Measurements from ENCODE around the gene ADGRG7. TPM values are rescaled to one million over a fixed set of nuclear protein-coding genes. Genes with fewer than 3 reads are reported as not detected.

The ADGRG7 gene
- total RNA-seq, 4 donors from 2014 or later = 1.8 to 18.3 (median 12.1) TPM

DNA sequence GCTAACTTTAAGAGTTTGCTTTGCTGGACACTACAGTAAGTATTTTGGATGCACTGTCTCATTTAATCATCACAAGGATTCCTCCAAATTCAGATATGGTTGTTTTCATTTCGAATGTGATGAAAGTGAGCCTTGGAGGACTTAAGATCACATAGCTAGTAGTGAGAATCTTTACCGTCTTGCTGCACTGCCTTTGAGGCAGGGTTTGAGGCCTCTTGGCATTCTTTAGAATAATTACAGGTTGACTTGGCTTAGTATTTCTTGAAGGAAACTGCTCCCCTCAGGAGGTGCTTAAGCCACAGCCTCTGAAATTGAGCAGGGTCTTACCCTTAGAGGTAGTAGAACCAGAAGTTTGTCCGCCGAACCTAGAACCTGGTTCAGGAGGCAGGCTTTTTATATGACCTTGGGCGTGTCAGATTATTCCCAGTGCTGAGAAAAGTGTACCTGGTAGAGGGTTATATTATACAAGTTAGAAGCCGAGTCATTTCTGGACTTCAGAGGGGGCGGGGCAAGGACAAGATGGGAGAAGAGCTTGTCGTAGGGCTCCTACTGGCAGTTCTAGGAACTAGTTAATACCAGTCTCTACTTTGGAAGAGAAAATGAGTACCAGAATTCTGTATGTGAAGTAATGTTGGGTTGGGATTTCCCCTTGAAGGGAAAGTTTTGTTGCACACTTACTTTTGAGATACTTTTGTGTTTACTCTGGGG, 101.0 kb downstream of the ADGRG7 start:
- Histone ChIP-seq H3K27ac (peak overlapping the region; percentile 96 to 100 (median 98)), H3K9me3 (no peaks in the 10 kb centered on the region), H3K4me1 (peaks cover 12 to 38% (median 19%) of the 10 kb centered on the region in 4 donors), H3K27me3 (peaks cover 15% of the 10 kb centered on the region), H3K4me3 (peak overlapping the region; percentile 82 to 97 (median 87)), H3K36me3 (peaks cover 0 to 10% (median 5%) of the 10 kb centered on the region in 4 donors)
- in situ Hi-C loops (cut with MboI; ENCODE audit: low pct_ligation_motif_present in 1 of 4, low pct_unique_long_range_greater_than_20kb in 1 of 4, low sequenced_read_pairs in 3 of 4) (no loop called here), intact Hi-C loops (cut with DNase I; ENCODE audit: low total_unique reads) (no loop called here)
- no peak for TF ChIP-seq EP300 (IDR thresholded peaks at IDR 0.05; ENCODE audit: low read depth)
- TF ChIP-seq, protein P1, sequence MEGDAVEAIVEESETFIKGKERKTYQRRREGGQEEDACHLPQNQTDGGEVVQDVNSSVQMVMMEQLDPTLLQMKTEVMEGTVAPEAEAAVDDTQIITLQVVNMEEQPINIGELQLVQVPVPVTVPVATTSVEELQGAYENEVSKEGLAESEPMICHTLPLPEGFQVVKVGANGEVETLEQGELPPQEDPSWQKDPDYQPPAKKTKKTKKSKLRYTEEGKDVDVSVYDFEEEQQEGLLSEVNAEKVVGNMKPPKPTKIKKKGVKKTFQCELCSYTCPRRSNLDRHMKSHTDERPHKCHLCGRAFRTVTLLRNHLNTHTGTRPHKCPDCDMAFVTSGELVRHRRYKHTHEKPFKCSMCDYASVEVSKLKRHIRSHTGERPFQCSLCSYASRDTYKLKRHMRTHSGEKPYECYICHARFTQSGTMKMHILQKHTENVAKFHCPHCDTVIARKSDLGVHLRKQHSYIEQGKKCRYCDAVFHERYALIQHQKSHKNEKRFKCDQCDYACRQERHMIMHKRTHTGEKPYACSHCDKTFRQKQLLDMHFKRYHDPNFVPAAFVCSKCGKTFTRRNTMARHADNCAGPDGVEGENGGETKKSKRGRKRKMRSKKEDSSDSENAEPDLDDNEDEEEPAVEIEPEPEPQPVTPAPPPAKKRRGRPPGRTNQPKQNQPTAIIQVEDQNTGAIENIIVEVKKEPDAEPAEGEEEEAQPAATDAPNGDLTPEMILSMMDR (IDR thresholded peaks at IDR 0.05) = peak; percentile 22 to 57 (median 28)
- TF ChIP-seq POLR2A (IDR thresholded peaks at IDR 0.05) = peak; percentile 52
- peak in 1 of 3 donors; percentile 57 for TF ChIP-seq POLR2AphosphoS5 (IDR thresholded peaks at IDR 0.05)
- DNase-seq = peak; percentile 77
- 10 to 20% methylated on average over 3 to 8 of the region's 8 CpGs for WGBS, 2 donors (ENCODE audit: low coverage in 1 of 2)

DNA sequence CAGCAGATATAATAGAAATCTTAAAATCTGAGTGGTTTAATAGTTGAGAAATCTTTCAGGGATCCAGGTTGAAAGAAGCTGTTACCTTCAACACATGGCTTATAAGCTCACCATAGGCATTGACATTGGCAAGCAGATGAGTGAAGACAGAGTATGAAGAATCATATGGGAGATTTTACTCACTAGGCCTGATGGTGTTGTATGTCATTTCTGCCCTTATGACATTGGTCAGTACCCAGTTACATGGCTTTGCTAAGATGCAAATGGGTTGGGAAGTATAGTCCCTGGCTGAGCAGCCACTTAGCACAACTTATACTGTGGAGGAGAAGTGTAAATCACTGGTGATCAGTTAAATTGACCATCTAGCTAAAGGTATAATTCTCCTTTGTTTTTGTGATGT, 105.8 kb downstream of the ADGRG7 start:
- Histone ChIP-seq H3K27me3 (no peaks in the 10 kb centered on the region), H3K9me3 (no peaks in the 10 kb centered on the region), H3K4me1 (peaks cover 12 to 55% (median 20%) of the 10 kb centered on the region in 4 donors), H3K4me3 (no peak overlapping the region), H3K27ac (no peak overlapping the region), H3K36me3 (peaks cover 0 to 20% (median 8%) of the 10 kb centered on the region in 4 donors)
- no peak for DNase-seq
- intact Hi-C loops (cut with DNase I; ENCODE audit: low total_unique reads) = no loop called here
- no peak for TF ChIP-seq POLR2A (IDR thresholded peaks at IDR 0.05)
- no peak for TF ChIP-seq EP300 (IDR thresholded peaks at IDR 0.05; ENCODE audit: low read depth)
- TF ChIP-seq, protein P1 (IDR thresholded peaks at IDR 0.05) = no peak
- no peak for TF ChIP-seq POLR2AphosphoS5 (IDR thresholded peaks at IDR 0.05)
- in situ Hi-C loops (cut with MboI; ENCODE audit: low pct_ligation_motif_present in 1 of 4, low pct_unique_long_range_greater_than_20kb in 1 of 4, low sequenced_read_pairs in 3 of 4) = no loop called here

DNA sequence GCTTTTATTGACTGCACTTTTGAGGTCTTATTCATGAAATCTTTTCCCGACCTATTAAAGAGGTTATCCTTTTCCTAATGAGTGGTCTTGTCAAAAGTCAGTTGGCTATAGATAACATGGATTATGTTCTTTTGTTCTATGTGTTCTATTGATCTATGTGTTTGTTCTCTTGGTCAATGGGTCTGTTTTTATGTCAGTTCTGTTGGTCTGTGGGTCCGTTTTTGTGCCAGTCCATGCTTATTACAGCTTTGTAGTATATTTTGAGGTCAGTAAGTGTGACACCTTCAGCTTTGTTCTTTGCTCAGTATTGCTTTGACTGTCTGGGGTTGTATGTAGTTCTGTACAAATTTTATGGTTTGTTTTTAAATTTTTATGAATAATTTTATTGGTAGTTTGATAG, 107.7 kb downstream of the ADGRG7 start:
- 70 to 71% methylated on average over 2 of the region's 2 CpGs for WGBS, 2 donors (ENCODE audit: low coverage in 1 of 2)
- DNase-seq = no peak
- H3K27me3 ChIP-seq = no peaks in the 10 kb centered on the region
- TF ChIP-seq POLR2A (IDR thresholded peaks at IDR 0.05) = no peak
- TF ChIP-seq, protein P1 (IDR thresholded peaks at IDR 0.05) = no peak
- TF ChIP-seq POLR2AphosphoS5 (IDR thresholded peaks at IDR 0.05) = no peak
- no peak for TF ChIP-seq EP300 (IDR thresholded peaks at IDR 0.05; ENCODE audit: low read depth)
- no peak overlapping the region for H3K4me3 ChIP-seq
- no peaks in the 10 kb centered on the region for H3K9me3 ChIP-seq
- in situ Hi-C loops (cut with MboI; ENCODE audit: low pct_ligation_motif_present in 1 of 4, low pct_unique_long_range_greater_than_20kb in 1 of 4, low sequenced_read_pairs in 3 of 4) = no loop called here
- no peak overlapping the region for H3K27ac ChIP-seq
- intact Hi-C loops (cut with DNase I; ENCODE audit: low total_unique reads) = no loop called here
- H3K4me1 ChIP-seq = peaks cover 0 to 37% (median 8%) of the 10 kb centered on the region in 4 donors
- peaks cover 0 to 38% (median 17%) of the 10 kb centered on the region in 4 donors for H3K36me3 ChIP-seq

DNA sequence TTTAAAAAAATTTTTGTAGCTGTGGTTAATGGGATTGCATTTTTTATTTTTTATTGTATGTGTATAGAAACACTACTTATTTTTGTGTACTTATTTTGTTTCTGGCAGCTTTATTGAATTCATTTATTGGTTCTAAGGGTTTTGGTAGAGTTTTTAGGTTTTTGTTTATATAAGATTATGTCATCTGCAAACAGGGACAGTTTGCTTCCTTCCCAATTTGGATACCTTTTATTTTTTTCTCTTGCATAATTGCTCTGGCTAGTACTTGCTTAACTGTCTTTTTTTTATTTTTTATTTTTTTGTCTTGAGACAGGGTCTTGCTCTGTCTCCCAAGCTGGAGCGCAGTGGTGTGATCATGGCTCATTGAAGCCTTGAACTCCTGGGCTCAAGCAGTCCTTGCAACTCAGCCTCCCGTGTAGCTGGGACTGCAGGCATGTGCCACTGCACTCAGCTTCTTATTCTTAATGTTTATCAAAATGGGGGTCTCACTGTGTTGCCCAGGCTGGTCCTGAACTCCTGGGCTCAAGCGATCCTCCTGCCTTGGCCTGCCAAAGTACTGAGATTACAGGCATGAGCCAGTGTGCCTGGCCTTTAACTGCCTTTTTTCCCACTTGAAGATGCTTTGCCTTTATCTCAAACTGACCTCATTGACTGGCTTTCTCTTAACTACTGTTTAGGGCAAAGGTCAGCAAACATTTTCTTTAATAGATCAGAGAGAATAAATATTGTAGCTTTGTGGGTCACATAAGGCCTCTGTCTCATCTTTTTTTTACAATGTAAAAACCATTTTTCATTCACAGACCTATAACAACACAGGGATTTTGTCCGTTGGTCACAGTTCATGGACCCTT, 108.5 kb downstream of the ADGRG7 start:
- intact Hi-C loops (cut with DNase I; ENCODE audit: low total_unique reads) = no loop called here
- peaks cover 0 to 29% (median 7%) of the 10 kb centered on the region in 4 donors for H3K4me1 ChIP-seq
- no peaks in the 10 kb centered on the region for H3K27me3 ChIP-seq
- no peak overlapping the region for H3K4me3 ChIP-seq
- H3K9me3 ChIP-seq = no peaks in the 10 kb centered on the region
- no peak overlapping the region for H3K27ac ChIP-seq
- no peak for DNase-seq
- peaks cover 0 to 39% (median 19%) of the 10 kb centered on the region in 4 donors for H3K36me3 ChIP-seq
- TF ChIP-seq POLR2AphosphoS5 (IDR thresholded peaks at IDR 0.05) (no peak), POLR2A (IDR thresholded peaks at IDR 0.05) (no peak)
- WGBS, 2 donors (ENCODE audit: low coverage in 1 of 2) = 90 to 93% methylated on average over 2 to 4 of the region's 4 CpGs
- in situ Hi-C loops (cut with MboI; ENCODE audit: low pct_ligation_motif_present in 1 of 4, low pct_unique_long_range_greater_than_20kb in 1 of 4, low sequenced_read_pairs in 3 of 4) = no loop called here

All from transverse colon (tissue), 4 donors.